Fibroblast of skin of left quadriceps (primary cell): ENCODE data around the gene DNM3.

Experiments used
- DNase-seq, 2 experiments: peaks; one replicate each; pipeline ENCODE4 v3.0.0-alpha.2; 2013; ENCODE audit warnings: low read depth in 2 of 2

DNM3 gene

GRCh38 chr1:172139196-172139595 lies 297.9 kb downstream of the DNM3 start:
- no peak for DNase-seq

GRCh38 chr1:172140072-172140471 lies 298.8 kb downstream of the DNM3 start:
- DNase-seq, result no peak

GRCh38 chr1:172140591-172140990 lies 299.3 kb downstream of the DNM3 start:
- DNase-seq, result no peak

GRCh38 chr1:172141341-172141881 lies 300.1 kb downstream of the DNM3 start:
- no peak for DNase-seq

GRCh38 chr1:172142324-172142723 lies 301.0 kb downstream of the DNM3 start:
- no peak for DNase-seq

- no peak for DNase-seq
Observed at GRCh38 chr1:172143384-172144055, 302.2 kb downstream of the DNM3 start.

- DNase-seq, result peak; percentile 100
Observed at GRCh38 chr1:172144445-172145061, 303.3 kb downstream of the DNM3 start.

- DNase-seq, result peak; percentile 93 to 94
Observed at GRCh38 chr1:172145231-172145651, 303.9 kb downstream of the DNM3 start.

GRCh38 chr1:172145656-172146055 lies 304.4 kb downstream of the DNM3 start:
- DNase-seq, result no peak

GRCh38 chr1:172146141-172146850 lies 305.0 kb downstream of the DNM3 start:
- DNase-seq, result no peak

GRCh38 chr1:172147541-172147940 lies 306.2 kb downstream of the DNM3 start:
- DNase-seq, result no peak

GRCh38 chr1:172148213-172148612 lies 306.9 kb downstream of the DNM3 start:
- no peak for DNase-seq

- no peak for DNase-seq
Observed at GRCh38 chr1:172148707-172149106, 307.4 kb downstream of the DNM3 start.

- DNase-seq, result no peak
Observed at GRCh38 chr1:172149346-172149745, 308.0 kb downstream of the DNM3 start.

GRCh38 chr1:172154551-172154950 lies 313.3 kb downstream of the DNM3 start:
- DNase-seq, result peak; percentile 88 to 90

GRCh38 chr1:172155766-172156165 lies 314.5 kb downstream of the DNM3 start:
- DNase-seq, result no peak

GRCh38 chr1:172162236-172162635 lies 320.9 kb downstream of the DNM3 start:
- DNase-seq, result no peak

- DNase-seq, result no peak
Observed at GRCh38 chr1:172163498-172164215, 322.4 kb downstream of the DNM3 start.

- no peak for DNase-seq
Observed at GRCh38 chr1:172165403-172165802, 324.1 kb downstream of the DNM3 start.

GRCh38 chr1:172167796-172168596 lies 326.7 kb downstream of the DNM3 start:
- peak; percentile 93 for DNase-seq

GRCh38 chr1:172168597-172168872 lies 327.2 kb downstream of the DNM3 start:
- DNase-seq, result no peak
